ENCODE data around the gene NACC2.
A peak's percentile ranks its signal among the peaks of the same experiment; 100 is the strongest.

NACC2 gene

DNA sequence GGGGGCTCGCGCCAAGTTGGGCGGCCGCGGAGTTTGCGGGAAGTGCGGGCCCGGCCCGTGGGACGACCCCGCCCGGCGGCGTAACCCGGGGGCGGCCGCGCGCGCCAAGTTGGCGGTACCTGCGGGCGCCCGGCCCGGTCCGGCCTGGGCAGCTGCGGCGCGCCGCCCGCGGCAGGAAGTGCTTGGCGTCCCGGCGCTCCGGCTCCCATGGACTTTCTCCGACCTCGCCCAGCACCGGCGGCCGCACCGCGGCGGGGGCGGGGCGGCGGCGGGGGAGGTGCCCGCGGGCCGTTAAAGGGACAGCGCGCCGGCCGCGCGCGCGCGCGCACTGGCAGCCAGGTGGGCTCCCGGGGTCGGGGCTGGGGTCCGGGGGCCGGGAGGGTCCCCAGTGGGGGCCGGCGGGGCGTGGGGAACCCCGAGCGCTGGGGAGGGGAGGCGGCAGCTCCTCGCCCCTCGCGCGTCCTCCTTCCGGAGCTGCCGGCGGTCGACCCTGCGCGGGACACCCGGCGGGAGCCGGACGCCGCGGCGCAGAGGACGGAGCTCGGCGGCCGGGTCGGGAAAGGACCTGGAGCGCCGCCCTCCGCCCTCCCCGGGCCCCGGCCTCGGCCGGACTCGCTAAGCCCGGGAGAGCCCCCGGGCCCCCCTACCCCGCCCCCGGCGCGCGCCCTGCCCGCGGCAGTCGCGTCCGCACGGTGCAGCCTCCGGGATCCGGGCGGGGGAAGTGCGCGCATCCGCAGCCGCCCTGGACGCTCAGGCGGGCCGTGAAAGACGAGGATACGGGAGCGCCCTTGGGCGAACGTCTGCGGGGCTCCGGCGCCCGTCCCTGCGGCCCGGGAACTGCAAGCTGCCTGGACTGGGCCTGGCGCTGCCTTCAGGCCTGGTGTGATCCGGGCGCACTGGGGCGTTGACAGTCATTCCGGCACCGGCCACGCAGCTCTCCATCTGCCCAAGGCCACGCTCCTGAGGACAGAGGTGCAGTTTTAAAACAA lies at the start of gene NACC2:
Gene NACC2 (minus strand): TSS at position 220 of the 989 bp plus-strand sequence. CDS start 44,768 bp downstream, outside the sequence.
- Histone ChIP-seq H3K36me3 (ENCODE audit: control insufficient read depth, insufficient read depth, low read length) (no peaks in the 10 kb centered on the region), H3K27ac (ENCODE audit: low read depth, low read length) (no peak within 1 kb of the TSS; the same call in 1 of the 2 replicates), H3K9me3 (ENCODE audit: control insufficient read depth, insufficient read depth, low read depth, low read length) (no peaks in the 10 kb centered on the region), H3K4me3 (ENCODE audit: low read depth, low read length) (peak within 1 kb of the TSS; percentile 64), H3K27me3 (ENCODE audit: control insufficient read depth, insufficient read depth, low read length) (peaks cover 24% of the 10 kb centered on the region), H3K4me1 (ENCODE audit: control insufficient read depth, insufficient read depth, low read length) (peaks cover 47% of the 10 kb centered on the region), H3K9ac (ENCODE audit: low read length) (peak within 1 kb of the TSS; percentile 69)

- Histone ChIP-seq H3K27ac (ENCODE audit: low read depth, low read length) (no peak overlapping the region), H3K36me3 (ENCODE audit: control insufficient read depth, insufficient read depth, low read length) (no peaks in the 10 kb centered on the region), H3K9ac (ENCODE audit: low read length) (no peak overlapping the region), H3K9me3 (ENCODE audit: control insufficient read depth, insufficient read depth, low read depth, low read length) (no peaks in the 10 kb centered on the region), H3K4me1 (ENCODE audit: control insufficient read depth, insufficient read depth, low read length) (peaks cover 37% of the 10 kb centered on the region), H3K4me3 (ENCODE audit: low read depth, low read length) (no peak overlapping the region), H3K27me3 (ENCODE audit: control insufficient read depth, insufficient read depth, low read length) (0 out of 2 replicates have a peak, but pooled peaks cover 2% of the 10 kb centered on the region)
Measured at GRCh38 chr9:136144450-136144849, 49.4 kb upstream of the NACC2 start.

GRCh38 chr9:136143215-136144001 lies 48.3 kb upstream of the NACC2 start:
- Histone ChIP-seq H3K36me3 (ENCODE audit: control insufficient read depth, insufficient read depth, low read length) (no peaks in the 10 kb centered on the region), H3K4me3 (ENCODE audit: low read depth, low read length) (peak overlapping the region; percentile 28; the same call in 1 of the 2 replicates), H3K4me1 (ENCODE audit: control insufficient read depth, insufficient read depth, low read length) (peaks cover 33% of the 10 kb centered on the region), H3K9me3 (ENCODE audit: control insufficient read depth, insufficient read depth, low read depth, low read length) (no peaks in the 10 kb centered on the region), H3K27me3 (ENCODE audit: control insufficient read depth, insufficient read depth, low read length) (no peaks in the 10 kb centered on the region), H3K27ac (ENCODE audit: low read depth, low read length) (no peak overlapping the region), H3K9ac (ENCODE audit: low read length) (no peak overlapping the region)

GRCh38 chr9:136142859-136143214 lies 47.7 kb upstream of the NACC2 start:
- no peaks in the 10 kb centered on the region for H3K27me3 ChIP-seq (ENCODE audit: control insufficient read depth, insufficient read depth, low read length)
- H3K36me3 ChIP-seq (ENCODE audit: control insufficient read depth, insufficient read depth, low read length) = no peaks in the 10 kb centered on the region
- H3K4me1 ChIP-seq (ENCODE audit: control insufficient read depth, insufficient read depth, low read length) = peaks cover 29% of the 10 kb centered on the region
- H3K27ac ChIP-seq (ENCODE audit: low read depth, low read length) = no peak overlapping the region
- H3K9ac ChIP-seq (ENCODE audit: low read length) = no peak overlapping the region
- H3K9me3 ChIP-seq (ENCODE audit: control insufficient read depth, insufficient read depth, low read depth, low read length) = no peaks in the 10 kb centered on the region
- H3K4me3 ChIP-seq (ENCODE audit: low read depth, low read length) = peak overlapping the region; percentile 28; the same call in 1 of the 2 replicates

GRCh38 chr9:136142414-136142796 lies 47.3 kb upstream of the NACC2 start:
- no peak overlapping the region for H3K9ac ChIP-seq (ENCODE audit: low read length)
- H3K9me3 ChIP-seq (ENCODE audit: control insufficient read depth, insufficient read depth, low read depth, low read length) = no peaks in the 10 kb centered on the region
- no peaks in the 10 kb centered on the region for H3K36me3 ChIP-seq (ENCODE audit: control insufficient read depth, insufficient read depth, low read length)
- H3K27me3 ChIP-seq (ENCODE audit: control insufficient read depth, insufficient read depth, low read length) = no peaks in the 10 kb centered on the region
- H3K4me1 ChIP-seq (ENCODE audit: control insufficient read depth, insufficient read depth, low read length) = peaks cover 29% of the 10 kb centered on the region
- H3K27ac ChIP-seq (ENCODE audit: low read depth, low read length) = no peak overlapping the region
- H3K4me3 ChIP-seq (ENCODE audit: low read depth, low read length) = no peak overlapping the region

GRCh38 chr9:136141682-136142413 lies 46.8 kb upstream of the NACC2 start:
- Histone ChIP-seq H3K27me3 (ENCODE audit: control insufficient read depth, insufficient read depth, low read length) (peaks cover 5% of the 10 kb centered on the region; the same call in 1 of the 2 replicates), H3K36me3 (ENCODE audit: control insufficient read depth, insufficient read depth, low read length) (no peaks in the 10 kb centered on the region), H3K9me3 (ENCODE audit: control insufficient read depth, insufficient read depth, low read depth, low read length) (no peaks in the 10 kb centered on the region), H3K4me3 (ENCODE audit: low read depth, low read length) (no peak overlapping the region), H3K9ac (ENCODE audit: low read length) (no peak overlapping the region), H3K27ac (ENCODE audit: low read depth, low read length) (no peak overlapping the region), H3K4me1 (ENCODE audit: control insufficient read depth, insufficient read depth, low read length) (peaks cover 24% of the 10 kb centered on the region)

GRCh38 chr9:136140966-136141365 lies 45.9 kb upstream of the NACC2 start:
- no peaks in the 10 kb centered on the region for H3K9me3 ChIP-seq (ENCODE audit: control insufficient read depth, insufficient read depth, low read depth, low read length)
- peaks cover 24% of the 10 kb centered on the region for H3K4me1 ChIP-seq (ENCODE audit: control insufficient read depth, insufficient read depth, low read length)
- no peak overlapping the region for H3K9ac ChIP-seq (ENCODE audit: low read length)
- no peak overlapping the region for H3K27ac ChIP-seq (ENCODE audit: low read depth, low read length)
- no peak overlapping the region for H3K4me3 ChIP-seq (ENCODE audit: low read depth, low read length)
- H3K36me3 ChIP-seq (ENCODE audit: control insufficient read depth, insufficient read depth, low read length) = no peaks in the 10 kb centered on the region
- H3K27me3 ChIP-seq (ENCODE audit: control insufficient read depth, insufficient read depth, low read length) = peaks cover 9% of the 10 kb centered on the region; the same call in 1 of the 2 replicates

GRCh38 chr9:136140046-136140445 lies 45.0 kb upstream of the NACC2 start:
- H3K9ac ChIP-seq (ENCODE audit: low read length) = no peak overlapping the region
- H3K27me3 ChIP-seq (ENCODE audit: control insufficient read depth, insufficient read depth, low read length) = peaks cover 16% of the 10 kb centered on the region; the same call in 1 of the 2 replicates
- no peaks in the 10 kb centered on the region for H3K9me3 ChIP-seq (ENCODE audit: control insufficient read depth, insufficient read depth, low read depth, low read length)
- no peak overlapping the region for H3K4me3 ChIP-seq (ENCODE audit: low read depth, low read length)
- H3K27ac ChIP-seq (ENCODE audit: low read depth, low read length) = no peak overlapping the region
- H3K4me1 ChIP-seq (ENCODE audit: control insufficient read depth, insufficient read depth, low read length) = peaks cover 26% of the 10 kb centered on the region
- H3K36me3 ChIP-seq (ENCODE audit: control insufficient read depth, insufficient read depth, low read length) = no peaks in the 10 kb centered on the region

DNA sequence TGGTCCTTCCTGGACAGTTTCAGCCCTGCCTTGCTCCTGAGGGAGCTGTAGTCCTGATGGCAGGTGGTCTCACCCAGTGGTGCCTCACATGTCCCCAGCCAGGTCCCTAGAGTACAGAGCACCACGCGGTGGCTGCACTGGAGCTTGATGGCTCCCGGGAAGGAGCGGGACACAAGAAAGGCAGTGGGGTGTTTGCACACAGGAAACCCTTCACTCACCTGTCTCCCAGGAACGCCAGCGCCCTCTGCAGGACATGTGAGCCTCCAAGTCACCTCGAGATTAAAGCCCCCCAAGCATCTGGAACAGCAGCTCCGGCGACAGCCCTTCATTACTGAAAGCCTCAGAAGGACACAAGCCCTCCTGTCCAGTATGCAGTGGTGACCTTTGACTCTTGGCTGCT lies 43.5 kb upstream of the NACC2 start:
- Histone ChIP-seq H3K36me3 (ENCODE audit: control insufficient read depth, insufficient read depth, low read length) (no peaks in the 10 kb centered on the region), H3K9ac (ENCODE audit: low read length) (no peak overlapping the region), H3K27me3 (ENCODE audit: control insufficient read depth, insufficient read depth, low read length) (peaks cover 26% of the 10 kb centered on the region), H3K4me1 (ENCODE audit: control insufficient read depth, insufficient read depth, low read length) (peaks cover 32% of the 10 kb centered on the region), H3K9me3 (ENCODE audit: control insufficient read depth, insufficient read depth, low read depth, low read length) (no peaks in the 10 kb centered on the region), H3K27ac (ENCODE audit: low read depth, low read length) (no peak overlapping the region), H3K4me3 (ENCODE audit: low read depth, low read length) (no peak overlapping the region)

DNA sequence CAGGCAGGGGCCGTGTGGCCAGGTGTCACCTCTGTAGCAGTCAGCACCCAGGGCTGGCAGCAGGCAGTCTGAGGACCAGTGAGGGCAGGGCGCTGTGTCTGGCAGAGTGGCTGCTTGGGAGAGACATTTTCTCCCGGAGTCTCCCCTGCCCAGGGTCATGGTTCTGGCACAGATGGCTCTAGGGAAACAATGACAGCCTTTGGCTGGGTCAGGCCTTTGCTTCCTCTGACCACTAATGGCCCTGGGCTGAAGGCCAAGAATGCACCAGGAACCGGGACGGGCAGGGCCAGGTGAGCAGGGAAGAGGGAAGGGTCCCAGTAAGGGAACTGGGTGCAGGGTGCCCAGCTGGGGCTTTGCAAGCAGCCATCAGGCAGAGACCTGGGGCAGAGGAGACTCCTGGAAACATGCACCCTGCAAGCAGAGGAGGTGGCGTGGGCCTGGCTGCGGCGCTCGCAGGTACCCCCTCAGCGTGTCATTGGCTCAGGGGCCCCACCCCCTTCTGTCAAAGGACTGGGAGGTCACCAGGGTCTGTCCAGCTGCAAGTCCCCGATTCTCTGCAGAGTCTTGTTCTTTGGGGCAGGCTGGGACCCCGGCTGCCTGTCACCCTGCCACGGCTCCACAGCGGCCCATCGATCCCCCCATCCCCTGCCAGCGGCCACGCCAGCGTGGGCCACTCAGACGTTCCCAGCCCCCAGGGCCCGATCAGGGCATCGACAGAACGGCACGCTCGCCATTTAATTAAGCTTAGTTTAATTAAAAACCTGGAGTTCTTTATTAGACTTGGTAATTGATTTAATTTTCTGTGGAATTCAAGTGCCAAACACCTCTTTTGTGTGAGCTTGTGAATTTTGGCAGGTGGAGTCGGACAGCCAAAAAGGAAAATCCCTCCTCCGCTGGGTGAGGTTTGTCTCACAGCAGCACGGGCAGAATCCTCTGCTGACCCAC lies 42.5 kb upstream of the NACC2 start:
- no peak overlapping the region for H3K4me3 ChIP-seq (ENCODE audit: low read depth, low read length)
- peaks cover 29% of the 10 kb centered on the region for H3K27me3 ChIP-seq (ENCODE audit: control insufficient read depth, insufficient read depth, low read length)
- H3K9me3 ChIP-seq (ENCODE audit: control insufficient read depth, insufficient read depth, low read depth, low read length) = no peaks in the 10 kb centered on the region
- H3K4me1 ChIP-seq (ENCODE audit: control insufficient read depth, insufficient read depth, low read length) = peaks cover 22% of the 10 kb centered on the region
- H3K36me3 ChIP-seq (ENCODE audit: control insufficient read depth, insufficient read depth, low read length) = no peaks in the 10 kb centered on the region
- H3K27ac ChIP-seq (ENCODE audit: low read depth, low read length) = no peak overlapping the region
- no peak overlapping the region for H3K9ac ChIP-seq (ENCODE audit: low read length)
